Transverse colon (tissue), 3 donors: Measurements from ENCODE around the gene NHS.

Source experiments
- POLR2A ChIP-seq: fragments of 450-650 bp; IDR thresholded peaks from one replicate; pipeline ENCODE4 v1.6.1; 2016; ENCODE audit warnings: antibody characterized with exemption, mild to moderate bottlenecking, moderate library complexity
- TF ChIP-seq, protein P1 (sequence below), 5 experiments: fragments of 200-600 bp in 3 of 5; fragments of 450-650 bp in 2 of 5; sonication (generic) in 3 of 5; IDR thresholded peaks; 1 replicate in 2 of 5; 2 replicates in 3 of 5; pipeline ENCODE4 v1.5.1; 2016 to 2017; ENCODE audit warnings: antibody characterized with exemption in 5 of 5, inconsistent platforms in 3 of 5, mild to moderate bottlenecking in 2 of 5, moderate library complexity in 1 of 5

DNA sequence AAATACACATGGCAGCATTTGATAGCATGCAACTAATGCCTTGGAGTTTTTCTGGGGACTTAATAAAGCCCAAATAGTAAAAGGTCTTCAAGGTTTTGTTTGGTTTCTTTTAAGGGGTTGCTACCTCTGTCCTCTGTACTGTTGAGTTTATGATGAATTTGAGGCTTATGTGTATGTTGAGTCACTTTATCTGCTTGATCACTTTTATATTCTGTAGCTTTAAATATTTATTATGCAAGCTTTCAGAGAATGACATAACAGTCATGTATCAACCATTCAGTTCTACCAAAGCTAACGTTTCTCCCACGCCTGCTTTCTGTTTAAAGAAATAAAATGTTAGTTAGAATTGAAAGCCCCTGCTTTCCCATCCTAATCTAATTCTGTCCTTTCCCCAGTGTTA lies 122.2 kb downstream of the NHS start:
- no peak for TF ChIP-seq POLR2A
- TF ChIP-seq, protein P1, sequence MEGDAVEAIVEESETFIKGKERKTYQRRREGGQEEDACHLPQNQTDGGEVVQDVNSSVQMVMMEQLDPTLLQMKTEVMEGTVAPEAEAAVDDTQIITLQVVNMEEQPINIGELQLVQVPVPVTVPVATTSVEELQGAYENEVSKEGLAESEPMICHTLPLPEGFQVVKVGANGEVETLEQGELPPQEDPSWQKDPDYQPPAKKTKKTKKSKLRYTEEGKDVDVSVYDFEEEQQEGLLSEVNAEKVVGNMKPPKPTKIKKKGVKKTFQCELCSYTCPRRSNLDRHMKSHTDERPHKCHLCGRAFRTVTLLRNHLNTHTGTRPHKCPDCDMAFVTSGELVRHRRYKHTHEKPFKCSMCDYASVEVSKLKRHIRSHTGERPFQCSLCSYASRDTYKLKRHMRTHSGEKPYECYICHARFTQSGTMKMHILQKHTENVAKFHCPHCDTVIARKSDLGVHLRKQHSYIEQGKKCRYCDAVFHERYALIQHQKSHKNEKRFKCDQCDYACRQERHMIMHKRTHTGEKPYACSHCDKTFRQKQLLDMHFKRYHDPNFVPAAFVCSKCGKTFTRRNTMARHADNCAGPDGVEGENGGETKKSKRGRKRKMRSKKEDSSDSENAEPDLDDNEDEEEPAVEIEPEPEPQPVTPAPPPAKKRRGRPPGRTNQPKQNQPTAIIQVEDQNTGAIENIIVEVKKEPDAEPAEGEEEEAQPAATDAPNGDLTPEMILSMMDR (IDR thresholded peaks at IDR 0.05), result no peak
